ENCODE measurements around the gene PAIP2.

Gene PAIP2

GRCh38 chr5:139414581-139415130 lies 73.0 kb downstream of the PAIP2 start:
- Mint-ChIP-seq H3K4me1 (peaks cover 58% of the 10 kb centered on the region), H3K27ac (peak overlapping the region; percentile 93), H3K9me3 (no peaks in the 10 kb centered on the region), H3K36me3 (ENCODE audit: low read depth) (peaks cover 32% of the 10 kb centered on the region), H3K4me3 (peak overlapping the region; percentile 62), H3K27me3 (no peaks in the 10 kb centered on the region)
- DNase-seq (peak; percentile 39), ATAC-seq (peak; percentile 64)

- Mint-ChIP-seq H3K9me3 (no peaks in the 10 kb centered on the region), H3K36me3 (ENCODE audit: low read depth) (peaks cover 35% of the 10 kb centered on the region), H3K4me1 (peaks cover 58% of the 10 kb centered on the region), H3K27ac (peak overlapping the region; percentile 93), H3K27me3 (no peaks in the 10 kb centered on the region), H3K4me3 (peak overlapping the region; percentile 62)
- peak; percentile 83 for ATAC-seq
- peak; percentile 40 for DNase-seq
These were observed 73.7 kb downstream of the PAIP2 start for GRCh38 chr5:139415221-139415861.

GRCh38 chr5:139415869-139416268 lies 74.2 kb downstream of the PAIP2 start:
- peaks cover 58% of the 10 kb centered on the region for H3K4me1 Mint-ChIP-seq

GRCh38 chr5:139416651-139417050 lies 75.0 kb downstream of the PAIP2 start:
- peaks cover 58% of the 10 kb centered on the region for H3K4me1 Mint-ChIP-seq
- H3K9me3 Mint-ChIP-seq: no peaks in the 10 kb centered on the region
- no peak overlapping the region for H3K4me3 Mint-ChIP-seq
- H3K27ac Mint-ChIP-seq: peak overlapping the region; percentile 93
- ATAC-seq (no peak), DNase-seq (no peak)
- no peaks in the 10 kb centered on the region for H3K27me3 Mint-ChIP-seq
- peaks cover 34% of the 10 kb centered on the region for H3K36me3 Mint-ChIP-seq (ENCODE audit: low read depth)

More at GRCh38 chr5:139415869-139416268, 74.2 kb downstream of the PAIP2 start:
- Mint-ChIP-seq H3K27me3 (no peaks in the 10 kb centered on the region), H3K27ac (peak overlapping the region; percentile 93), H3K9me3 (no peaks in the 10 kb centered on the region), H3K36me3 (ENCODE audit: low read depth) (peaks cover 35% of the 10 kb centered on the region), H3K4me3 (peak overlapping the region; percentile 62)
- ATAC-seq (no peak), DNase-seq (no peak)

- no peaks in the 10 kb centered on the region for H3K9me3 Mint-ChIP-seq
- H3K4me1 Mint-ChIP-seq: peaks cover 58% of the 10 kb centered on the region
- no peaks in the 10 kb centered on the region for H3K27me3 Mint-ChIP-seq
- DNase-seq: no peak
- H3K4me3 Mint-ChIP-seq: no peak overlapping the region
- peaks cover 30% of the 10 kb centered on the region for H3K36me3 Mint-ChIP-seq (ENCODE audit: low read depth)
- peak overlapping the region; percentile 93 for H3K27ac Mint-ChIP-seq
- peak; percentile 25 for ATAC-seq
These were observed 75.6 kb downstream of the PAIP2 start for GRCh38 chr5:139417214-139417613.

- Mint-ChIP-seq H3K27me3 (no peaks in the 10 kb centered on the region), H3K9me3 (no peaks in the 10 kb centered on the region), H3K36me3 (ENCODE audit: low read depth) (peaks cover 30% of the 10 kb centered on the region), H3K4me3 (no peak overlapping the region), H3K4me1 (peaks cover 46% of the 10 kb centered on the region), H3K27ac (peak overlapping the region; percentile 12)
- DNase-seq (no peak), ATAC-seq (no peak)
These were observed 77.1 kb downstream of the PAIP2 start for GRCh38 chr5:139418793-139419192.

Measured in activated naive CD8-positive, alpha-beta T cell treated with anti-CD3 and anti-CD28 coated beads, Interleukin-2, amount 50 U/mL, for 24 hours (primary cell).